NCI-H446 treated with DMSO at 0.1 percent for 48 hours (cell line): ENCODE results near the gene CLEC16A.
"Not testable (repeated sequence)": the region's sequence is repeated elsewhere in the genome, so short reads cannot be mapped to it uniquely, and the experiment has no call there.

Source experiments
- DNase-seq: peaks from one replicate; lab custom pipeline; 2025; lab: John Stamatoyannopoulos, UW

CLEC16A gene

GRCh38 chr16:11219178-11219577 is 274.8 kb downstream of the CLEC16A start:
- DNase-seq: no peak

DNA sequence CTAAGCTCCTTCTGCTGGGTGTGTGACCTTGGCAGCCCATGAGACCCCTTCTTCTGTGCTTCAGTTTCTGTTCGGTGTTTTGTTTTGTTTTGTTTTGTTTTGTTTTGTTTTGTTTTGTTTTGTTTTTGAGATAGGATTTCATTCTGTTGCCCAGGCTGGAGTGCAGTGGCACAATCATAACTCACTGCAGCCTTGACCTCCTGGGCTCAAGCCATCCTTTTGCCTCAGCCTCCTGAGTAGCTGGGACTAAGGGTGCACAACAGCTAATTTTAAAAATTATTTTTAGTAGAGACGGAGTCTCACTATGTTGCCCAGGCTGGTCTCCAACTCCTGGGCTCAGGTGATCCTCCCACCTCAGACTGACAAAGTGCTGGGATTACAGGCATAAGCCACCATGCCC is 276.1 kb downstream of the CLEC16A start:
- not testable (repeated sequence) for DNase-seq

GRCh38 chr16:11224096-11224893 is 279.9 kb downstream of the CLEC16A start:
- DNase-seq: no peak

DNA sequence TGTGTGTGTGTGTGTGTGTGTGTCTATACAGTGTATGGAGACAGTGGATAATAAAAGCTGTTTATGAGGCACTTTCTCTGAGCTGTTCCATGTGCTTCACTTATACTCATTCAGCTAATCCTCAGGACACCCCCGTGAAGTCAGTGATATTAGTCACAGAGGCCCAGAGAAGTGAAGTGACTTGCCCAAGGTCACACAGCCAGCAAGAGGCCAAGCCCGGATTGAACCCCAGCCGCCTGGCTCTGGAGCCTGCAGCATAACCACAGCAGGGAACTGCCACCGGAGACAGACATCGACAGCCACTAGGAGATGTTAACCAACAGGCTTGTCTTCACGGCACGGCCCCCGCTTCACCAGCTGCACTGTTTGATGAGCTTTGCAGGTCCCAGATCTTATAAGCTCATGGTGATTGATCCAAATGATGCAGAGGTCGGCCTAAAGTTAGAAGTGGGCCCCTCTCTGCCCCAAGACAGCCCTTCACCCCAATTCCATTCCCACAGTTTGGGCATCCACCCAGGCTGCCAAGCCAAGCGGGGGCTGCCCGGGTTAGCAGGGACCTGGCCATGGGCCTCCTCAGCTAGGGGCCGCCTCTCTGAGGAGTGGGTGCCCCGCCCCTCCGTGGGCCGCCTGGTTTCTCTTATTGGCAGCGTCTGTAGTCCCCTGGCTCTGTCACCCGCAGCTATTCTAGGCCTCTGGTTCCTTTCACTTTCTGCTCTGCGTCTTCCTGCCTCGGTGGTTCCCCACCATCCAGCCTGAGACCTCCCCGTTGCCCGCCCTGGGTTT is 280.7 kb downstream of the CLEC16A start:
- no peak for DNase-seq

DNA sequence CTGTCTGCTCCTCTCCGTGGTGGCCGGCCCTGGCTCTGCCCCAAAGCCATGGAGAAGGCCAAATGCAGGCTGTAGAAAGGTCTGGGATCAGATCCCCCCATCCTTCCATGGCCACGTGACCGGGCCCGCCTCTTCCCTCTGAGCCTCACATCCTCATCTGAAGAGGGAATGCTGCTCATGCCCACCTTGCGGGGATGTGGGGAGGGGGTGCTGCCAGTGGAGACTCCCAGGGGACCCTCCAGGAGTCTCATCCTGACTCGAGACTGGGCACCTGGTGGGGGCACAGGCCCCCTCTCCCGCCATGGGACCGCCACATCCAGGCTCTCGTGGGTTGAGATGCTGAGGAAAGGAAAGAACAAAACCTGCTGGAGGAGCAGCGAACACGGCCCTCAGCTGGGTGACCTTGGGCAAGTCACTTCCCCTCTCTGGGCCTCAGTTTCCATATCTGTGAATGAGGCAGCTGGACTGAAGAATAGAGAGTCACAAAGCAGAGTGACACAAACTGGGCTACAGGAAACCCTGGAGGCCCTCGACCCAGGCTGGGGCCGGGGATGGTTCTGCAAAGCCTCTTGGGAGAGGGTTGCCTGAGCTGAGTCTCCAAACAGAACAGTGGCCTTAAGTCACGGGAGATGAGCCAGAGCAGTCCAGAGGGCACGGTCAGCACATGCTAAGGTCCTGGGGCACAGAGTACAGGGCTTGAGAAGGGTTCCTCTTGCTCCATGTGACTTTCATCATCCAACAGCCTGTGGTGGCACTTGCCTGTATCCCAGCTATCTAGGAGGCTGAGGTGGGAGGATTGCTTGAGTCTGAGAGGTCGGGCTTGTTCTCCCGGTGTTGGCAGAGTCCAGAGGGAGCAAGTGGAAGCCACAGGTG is 281.5 kb downstream of the CLEC16A start:
- no peak for DNase-seq

- DNase-seq: no peak
These were observed 285.1 kb downstream of the CLEC16A start for GRCh38 chr16:11229432-11229831.

DNA sequence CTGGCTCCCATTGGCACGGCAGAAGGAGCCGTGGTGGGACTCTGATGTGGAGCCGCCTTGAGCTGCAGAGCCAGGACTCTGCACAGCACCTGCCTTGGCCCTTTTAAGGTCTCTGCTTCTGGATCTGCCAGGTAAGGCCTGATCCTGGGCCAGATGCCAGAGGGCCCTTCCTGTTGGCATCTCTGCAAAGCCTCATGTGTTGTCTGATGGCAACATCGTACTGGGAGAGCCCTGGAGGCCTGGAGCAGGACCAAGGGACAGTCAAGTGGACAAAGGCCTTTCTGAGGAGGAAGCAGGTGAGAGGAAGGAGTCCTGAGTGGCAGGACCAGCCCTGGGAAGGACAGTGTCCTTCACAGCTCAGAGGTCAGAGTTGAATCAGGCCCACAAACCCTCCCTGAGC is 285.5 kb downstream of the CLEC16A start:
- DNase-seq: no peak

DNA sequence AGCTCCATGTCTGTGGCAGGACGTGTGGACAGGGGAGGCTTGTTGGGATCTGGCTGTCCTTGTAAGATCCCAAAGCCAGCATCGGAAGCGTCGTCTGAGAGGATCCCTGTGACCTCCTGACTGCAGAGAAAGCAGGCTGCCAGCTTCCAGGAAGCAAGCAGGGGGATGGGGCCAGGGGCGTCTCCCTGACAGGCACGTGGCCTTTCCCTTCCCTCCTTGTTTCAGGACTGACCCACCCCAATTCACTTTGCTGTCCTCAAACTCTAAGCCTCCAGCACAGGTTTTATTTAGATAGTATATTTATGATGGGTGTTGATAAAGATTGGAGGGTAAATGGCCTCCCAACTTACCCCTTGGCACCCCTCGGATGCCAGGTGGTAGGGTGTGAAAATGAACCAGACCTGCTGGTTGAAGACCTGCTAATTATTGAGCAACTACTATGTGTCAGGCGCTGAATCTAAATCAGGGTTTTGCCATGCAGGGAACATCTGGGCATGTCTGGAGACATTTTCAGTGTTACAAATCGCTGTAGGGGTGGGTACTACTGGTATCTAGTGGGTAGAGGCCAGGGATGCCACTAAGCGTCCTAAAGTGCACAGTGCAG is 287.1 kb downstream of the CLEC16A start:
- no peak for DNase-seq
